Ramos (cell line): ENCODE data around the gene GNG13.
"Not testable (repeated sequence)": the region's sequence is repeated elsewhere in the genome, so short reads cannot be mapped to it uniquely, and the experiment has no call there.

Experiments used
- in situ Hi-C: fragments of 300-500 bp; cut with MboI; formaldehyde crosslinking; loops from one replicate; pipeline ENCODE4 v1.14.3; 2022; ENCODE audit warnings: low sequenced_read_pairs; ENCODE audit not compliant: unreplicated experiment

The GNG13 gene, protein sequence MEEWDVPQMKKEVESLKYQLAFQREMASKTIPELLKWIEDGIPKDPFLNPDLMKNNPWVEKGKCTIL

DNA sequence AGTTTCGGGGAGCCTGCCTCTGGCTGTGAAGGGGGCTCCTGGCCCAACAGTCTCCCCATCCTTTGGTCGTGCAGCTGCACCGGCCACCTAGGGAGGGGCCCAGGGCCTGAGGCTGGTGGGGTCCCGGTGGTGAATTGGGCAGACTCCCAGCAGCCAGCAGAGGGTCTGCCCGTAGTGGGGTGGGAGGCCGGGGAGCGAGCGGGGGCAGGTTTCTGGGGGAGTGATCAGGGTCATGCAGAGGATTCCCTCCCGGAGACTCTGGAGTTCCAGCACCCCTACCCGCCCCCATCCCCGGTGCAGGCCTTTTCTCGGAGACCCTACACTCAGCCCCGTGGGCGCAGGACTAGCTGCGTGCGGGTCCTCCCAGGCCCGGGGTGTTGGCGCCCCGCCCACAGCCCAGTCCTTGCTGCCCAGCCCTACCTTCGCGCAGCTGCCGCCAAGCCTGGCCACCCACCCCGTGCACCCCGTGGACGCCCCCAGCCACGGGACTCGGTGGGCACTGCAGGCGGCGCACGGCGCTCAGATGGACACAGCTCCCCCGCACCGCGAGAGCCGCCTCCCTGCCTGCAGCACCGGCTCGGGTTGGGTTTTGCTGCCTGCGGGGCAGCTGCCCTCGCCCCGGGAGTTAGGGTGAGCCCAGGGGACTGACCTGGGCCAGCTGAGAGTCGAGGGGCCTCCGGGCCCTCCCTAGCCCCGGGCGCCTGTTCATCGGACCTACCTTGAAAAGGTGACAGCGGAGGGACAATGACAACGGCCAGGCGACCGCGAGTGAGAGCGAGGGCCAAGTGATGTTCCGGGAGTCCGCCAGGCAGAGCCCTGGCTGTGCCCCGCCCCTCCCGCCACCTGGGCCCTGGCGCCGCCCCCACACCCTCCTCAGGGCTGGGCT, at the start of gene GNG13:
GNG13 (minus strand) TSS at position 787 of the 886 bp plus-strand sequence. CDS start 1,657 bp downstream, outside the sequence.
- in situ Hi-C loops: no loop called here

DNA sequence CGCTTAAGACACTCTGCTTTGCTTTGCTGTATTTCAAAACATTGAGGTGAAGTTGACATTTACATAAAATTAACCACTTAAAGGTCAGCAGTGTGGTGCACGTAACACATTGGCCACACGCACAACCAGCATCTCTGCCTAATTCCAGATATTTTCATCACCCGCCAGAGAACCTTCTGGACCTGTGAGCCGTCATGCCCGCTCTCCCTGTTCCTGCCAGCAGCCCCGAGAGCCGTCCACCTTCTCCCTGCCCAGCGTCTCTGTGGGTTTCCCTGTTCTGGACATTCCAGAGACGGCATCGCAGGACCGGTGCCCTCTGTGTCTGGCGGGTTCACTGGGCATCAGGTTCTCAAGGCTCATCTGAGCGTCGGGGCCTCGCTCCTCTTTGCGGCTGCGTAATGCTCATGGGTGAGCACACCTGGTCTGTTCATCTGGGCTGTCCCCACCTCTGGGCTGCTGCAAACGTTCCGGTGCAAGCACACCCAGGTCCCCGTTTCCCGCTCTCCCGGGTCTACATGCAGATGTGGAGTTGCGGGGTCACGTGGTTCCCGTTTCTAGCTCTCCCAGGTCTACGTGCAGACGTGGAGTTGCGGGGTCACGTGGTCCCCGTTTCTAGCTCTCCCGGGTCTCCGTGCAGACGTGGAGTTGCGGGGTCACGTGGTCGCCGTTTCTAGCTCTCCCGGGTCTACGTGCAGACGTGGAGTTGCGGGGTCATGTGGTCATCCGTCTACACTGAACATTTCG, 48.1 kb upstream of the GNG13 start:
- in situ Hi-C loops: no loop called here

DNA sequence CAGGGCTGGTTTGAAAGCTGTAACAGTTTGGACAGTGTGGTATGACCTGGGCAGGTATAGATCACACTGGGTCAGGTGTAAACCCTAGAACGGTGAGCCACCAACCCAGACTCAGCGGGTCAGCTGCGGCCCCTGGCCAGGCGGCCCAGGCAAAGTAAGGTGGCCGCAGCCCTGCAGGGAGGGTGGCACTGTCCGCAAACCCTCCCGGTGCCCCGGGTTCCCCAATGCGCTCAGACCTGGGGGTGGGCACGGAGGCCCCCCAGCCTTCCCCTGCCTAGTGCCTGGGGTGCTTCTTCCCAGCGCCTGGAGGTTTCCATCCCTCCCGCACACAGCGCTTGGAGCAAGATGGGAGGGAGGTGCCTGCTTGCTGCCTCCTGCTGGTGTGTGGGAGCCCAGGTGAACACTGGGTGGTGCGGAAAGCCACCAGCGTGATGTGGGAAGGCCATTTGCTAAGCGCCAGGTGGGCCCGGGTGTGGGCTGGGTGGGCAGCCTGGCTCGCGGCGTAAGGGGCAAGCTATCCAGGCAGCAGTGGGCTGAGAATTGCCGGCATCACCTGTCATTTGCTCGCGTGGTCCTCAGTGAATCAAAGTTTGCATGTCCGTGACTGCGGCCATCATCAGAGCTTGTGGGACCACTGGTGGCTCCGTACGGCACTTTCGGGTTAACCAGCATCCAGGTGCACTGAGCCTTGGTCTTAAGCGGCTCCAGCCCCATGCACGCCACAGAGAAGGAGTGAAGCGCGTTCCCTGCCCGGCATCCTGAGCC, 47.3 kb upstream of the GNG13 start:
- in situ Hi-C loops: no loop called here

DNA sequence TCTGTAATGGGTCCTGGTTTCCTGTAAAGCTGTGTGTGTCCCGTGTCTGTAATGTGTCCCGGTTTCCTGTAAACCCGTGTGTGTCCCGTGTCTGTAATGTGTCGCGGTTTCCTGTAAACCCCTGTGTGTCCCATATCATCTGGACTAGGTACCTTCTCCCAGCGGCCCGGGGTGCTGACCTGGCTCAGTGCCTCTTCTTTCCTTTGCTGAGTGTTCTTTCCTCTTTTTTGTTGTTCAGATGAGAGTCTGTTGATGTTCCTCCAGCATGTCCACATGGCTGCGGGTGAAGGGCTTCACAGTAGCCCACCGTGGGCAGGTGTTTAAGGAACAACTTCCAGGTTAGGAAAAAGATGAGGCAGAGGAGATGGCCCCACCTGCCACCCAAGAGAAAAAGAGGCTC, 46.6 kb upstream of the GNG13 start:
- in situ Hi-C loops: no loop called here

DNA sequence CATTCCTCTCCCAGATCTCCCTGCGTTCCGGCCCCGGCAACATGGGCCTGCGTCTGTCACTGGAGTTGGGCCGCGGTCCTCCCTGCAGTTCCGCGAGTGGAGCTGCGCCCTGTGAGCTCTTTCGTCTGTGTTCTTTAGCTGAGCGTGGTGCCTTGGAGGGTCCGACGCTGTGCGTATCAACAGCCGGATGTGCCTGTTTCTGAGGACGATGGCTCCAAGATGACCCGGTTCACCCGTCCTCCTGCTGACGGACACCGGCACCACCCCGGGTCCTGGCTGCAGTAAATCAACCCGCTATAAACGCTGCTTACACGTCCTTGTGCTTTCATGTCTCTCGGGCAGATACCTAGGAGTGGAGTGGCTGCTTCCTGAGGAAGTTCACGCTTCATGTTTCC, 44.8 kb upstream of the GNG13 start:
- in situ Hi-C loops: no loop called here

DNA sequence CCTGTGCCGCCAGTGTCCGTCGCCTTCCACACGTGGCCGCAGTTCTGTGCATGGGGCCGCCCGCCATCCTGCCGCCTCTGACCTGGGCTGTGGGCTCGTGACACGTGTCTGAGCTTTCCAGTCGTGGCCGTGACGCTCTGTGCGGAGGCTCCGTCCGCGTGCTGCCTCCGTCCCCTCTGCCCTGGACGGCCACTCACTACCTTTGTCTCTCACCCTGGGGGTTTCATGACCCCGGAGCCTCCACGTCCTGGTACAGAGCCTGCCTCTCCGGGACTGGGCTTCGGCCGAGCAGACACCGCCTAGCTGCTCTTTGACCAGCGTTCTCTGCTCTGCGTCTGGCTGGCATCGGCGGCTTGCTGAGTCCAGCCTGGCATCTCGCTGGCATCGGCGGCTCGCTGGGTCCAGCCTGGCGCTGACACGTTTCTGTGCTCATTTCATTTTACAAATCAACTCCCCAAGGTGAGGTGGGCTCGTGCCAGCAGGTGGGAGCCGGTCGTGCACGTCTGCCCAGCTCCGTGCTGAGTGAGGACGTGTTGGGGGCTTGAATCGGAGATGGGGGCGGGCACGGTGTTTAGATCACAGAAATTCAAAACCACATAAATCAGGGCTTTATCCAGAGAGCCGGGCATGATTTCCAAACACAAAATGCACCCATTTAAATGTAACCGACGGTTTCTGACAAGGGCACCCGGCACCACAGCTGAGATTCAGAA, 44.3 kb upstream of the GNG13 start:
- in situ Hi-C loops: no loop called here

DNA sequence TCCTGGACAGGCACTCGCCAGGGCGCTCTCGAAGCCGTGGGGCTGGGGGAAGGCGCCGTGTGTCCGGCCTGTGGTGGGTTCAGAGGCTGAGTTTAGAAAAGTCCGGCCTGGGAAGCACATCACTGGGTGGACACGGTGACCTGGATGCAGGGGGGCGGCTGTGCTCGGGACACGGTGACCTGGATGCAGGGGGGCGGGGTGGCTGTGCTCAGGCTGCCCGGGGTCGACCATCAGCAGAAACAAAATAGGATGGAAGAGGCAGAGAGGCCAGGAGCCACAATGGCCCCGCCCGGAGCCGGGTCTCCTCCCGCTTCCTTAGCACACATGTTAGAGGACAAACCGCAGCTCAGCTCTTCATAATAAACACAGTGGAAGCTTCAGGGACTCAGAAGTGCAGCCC, 43.2 kb upstream of the GNG13 start:
- in situ Hi-C loops: no loop called here

DNA sequence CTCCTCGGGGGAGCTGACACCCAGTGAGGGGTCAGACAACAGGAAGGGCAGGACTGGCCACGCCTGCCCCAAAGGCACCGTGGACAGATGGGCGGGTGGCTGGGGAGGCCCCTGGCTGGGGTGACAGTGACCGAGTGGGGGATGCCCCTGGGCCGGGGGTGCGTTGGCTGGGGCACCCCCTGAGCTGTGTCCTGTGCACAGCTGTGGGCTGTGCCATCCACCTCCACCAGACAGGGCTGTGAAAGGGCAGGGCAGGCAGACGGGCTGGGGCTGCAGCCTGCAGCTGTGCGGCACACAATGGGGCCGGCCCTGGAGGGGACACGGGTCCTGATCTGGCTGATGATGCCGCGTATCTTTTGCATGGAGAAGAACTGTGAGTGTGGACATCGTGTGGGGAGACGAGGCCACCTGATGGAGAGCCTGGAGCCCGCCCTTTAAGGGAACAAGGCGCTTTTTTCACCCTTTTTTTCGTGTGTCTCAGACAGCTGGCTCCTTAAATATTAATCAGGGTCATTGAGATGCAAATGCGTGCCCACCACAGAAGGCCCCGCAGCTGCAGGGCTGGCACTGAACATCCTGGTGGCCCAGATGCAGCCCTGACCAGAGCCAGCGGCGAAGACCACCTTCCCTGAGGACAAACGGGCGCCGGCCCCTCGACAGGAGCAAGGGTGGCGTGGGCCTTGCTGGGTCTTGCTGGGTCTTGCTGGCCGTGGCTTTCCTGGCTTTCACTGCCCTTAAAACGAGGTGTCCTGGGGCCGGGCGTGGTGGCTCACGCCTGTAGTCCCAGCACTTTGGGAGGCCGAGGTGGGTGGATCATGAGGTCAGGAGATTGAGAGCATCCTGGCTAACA, 42.4 kb upstream of the GNG13 start:
- in situ Hi-C loops: no loop called here

DNA sequence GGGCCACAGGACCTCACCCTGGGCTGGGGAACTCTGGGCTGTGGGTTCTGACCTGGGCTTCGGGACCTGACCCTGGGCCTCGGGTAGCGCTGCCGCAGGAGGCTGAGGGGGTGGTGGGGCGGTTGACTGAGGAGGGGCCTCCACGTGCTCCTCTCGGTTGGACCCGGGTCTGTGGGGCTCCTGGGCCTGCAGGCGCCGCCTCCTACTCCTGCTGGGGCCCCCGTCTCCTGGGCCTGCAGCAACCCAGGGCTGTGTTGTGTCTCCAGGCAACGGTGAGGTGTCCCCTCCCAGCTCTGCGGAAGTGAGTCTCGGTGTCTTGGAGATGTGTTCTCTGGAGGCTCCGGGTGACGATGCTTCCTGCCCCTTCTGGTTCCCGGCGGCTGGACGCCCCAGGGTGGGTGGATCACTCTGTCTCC, 41.5 kb upstream of the GNG13 start:
- in situ Hi-C loops: no loop called here

DNA sequence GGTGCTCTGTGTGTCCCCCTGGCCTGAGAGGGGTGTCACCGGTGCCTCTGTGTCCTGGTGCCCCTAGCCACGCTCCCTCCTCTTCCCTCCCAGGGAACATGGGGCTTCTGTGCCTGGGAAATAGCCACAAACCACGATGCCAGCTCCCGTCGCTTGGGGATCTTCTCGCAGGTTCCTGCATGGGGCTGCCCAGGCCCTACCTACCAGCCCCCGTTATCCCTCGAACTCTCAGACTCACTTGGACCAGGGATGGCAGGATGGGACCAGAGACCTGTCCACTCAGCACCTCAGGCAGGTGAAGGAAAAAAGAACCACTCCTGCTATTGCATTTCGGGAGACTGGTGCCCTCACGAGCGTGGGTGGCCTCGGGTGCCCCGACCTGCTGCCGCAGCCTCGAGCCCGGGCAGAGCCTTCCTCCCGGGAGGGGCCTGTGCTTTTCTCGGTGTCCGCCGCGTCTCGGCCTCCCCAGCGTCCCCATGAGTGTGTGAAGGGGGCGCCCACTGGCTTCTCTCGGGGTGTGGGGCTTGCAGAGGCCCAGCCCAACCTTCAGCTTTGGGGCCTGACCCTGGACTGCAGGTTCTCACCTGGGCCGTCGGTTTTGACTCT, 41.0 kb upstream of the GNG13 start:
- in situ Hi-C loops: no loop called here

DNA sequence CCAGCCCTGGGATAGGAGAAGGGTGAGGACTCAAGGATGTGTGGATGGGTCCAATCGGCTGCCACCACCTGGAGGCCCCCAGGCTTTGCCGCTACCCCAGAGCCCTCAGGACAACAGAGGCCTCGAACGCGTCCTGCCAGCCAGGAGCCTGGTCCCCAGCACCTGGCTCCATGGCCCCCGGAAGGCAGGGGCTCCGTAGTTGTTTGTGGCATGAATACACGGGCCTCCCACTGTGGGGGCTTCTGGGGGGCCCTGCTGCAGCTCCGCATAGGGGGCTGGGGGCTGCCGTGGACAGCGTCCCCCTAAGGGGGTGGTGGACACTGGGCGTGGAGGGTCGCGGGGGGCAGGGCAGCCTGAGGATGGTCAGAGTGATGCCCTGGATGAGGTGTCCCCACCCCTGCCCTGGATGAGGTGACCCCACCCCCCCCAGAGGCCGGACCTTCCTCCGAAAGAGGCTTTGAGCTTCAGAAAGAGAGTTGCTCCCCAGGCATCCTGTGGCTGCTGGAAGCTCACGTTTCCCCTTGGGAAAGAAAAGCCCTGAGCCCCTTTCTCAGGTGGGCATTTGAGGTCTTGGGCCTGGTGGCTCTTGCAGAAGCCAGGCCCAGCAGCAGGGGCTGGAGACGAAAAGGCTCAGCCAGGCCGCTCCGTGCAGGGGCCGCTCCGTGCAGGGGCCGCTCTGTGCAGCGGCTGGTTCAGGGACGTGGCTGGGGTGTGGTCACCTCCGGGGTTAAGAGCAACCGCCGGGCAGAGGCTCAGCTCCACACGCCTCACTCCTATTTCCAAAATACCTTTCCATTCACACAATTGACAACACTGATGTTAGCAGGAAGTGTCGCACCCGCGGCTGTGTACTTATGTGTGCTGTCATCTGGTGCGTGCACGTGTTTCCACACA, 40.3 kb upstream of the GNG13 start:
- in situ Hi-C loops: no loop called here

DNA sequence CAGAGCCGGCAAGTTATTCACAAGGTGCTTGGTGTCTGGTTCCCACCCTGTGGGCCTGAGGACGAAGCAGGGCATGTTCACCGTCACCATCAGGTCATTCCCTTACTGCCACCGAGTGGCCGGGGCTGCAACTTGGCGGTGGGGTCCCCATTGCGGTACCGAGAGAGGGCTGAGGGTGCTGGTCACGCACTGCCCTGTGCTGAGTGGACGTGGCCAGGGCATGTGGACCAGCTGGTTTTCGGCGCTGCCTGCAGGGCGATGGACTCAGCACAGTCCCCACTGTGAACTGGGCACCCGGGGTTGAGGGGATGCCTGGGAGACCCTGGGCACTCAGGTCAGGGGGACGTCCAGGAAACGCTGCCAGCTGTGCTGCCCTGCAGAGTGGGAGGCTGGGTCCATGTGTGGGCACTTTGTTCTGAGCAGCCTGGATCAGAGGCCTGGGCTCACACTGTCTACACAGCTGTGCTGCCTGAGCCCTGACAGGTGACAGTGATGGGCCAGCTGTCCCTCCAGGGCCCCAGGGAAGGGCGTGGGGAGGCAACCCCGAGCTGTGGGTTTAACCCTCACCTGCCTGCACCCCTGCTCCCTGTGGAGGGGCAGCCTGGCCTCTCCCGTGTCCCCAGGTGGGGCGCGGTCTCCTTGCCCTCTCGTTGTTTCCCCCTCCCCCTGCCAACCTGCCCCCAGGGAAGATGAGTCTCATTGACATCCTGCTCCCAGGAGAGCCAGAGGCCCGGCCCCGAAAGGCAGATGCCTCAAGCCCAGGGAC, 39.3 kb upstream of the GNG13 start:
- in situ Hi-C loops: no loop called here

DNA sequence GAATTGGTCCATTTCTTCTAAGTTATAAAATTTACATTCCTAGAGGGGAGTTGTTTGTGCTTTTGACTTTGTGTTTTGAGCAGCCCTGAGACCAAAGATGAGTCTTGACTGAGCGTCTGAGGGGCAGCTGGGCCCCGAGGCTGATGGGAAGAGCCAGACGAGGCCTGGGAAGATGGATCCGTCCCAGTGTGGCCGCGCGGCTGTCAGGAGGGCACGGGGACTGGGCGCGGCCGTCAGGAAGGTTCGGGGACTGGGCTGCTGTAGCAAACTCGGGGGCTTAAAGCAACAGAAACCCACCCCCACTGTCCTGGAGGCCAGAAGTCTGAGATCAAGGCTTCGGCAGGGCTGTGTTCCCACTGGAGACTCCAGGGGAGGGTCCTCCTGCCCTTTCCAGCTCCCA, 38.2 kb upstream of the GNG13 start:
- in situ Hi-C loops: no loop called here

DNA sequence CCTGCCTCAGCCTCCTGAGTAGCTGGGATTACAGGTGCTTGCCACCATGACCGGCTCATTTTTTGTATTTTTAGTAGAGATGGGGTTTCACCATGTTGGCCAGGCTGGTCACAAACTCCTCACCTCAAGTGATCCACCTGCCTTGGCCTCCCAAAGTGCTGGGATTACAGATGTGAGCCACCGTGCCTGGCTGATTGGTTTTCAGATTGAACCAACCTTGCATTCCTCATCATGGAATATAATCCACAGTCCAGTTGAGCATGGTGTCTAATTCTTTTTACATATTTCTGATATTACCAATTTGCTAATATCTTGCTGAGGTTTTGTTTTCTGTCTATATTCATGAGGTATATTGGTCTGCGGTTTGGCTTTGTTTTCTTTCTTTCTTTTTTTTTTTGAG, 36.3 kb upstream of the GNG13 start:
- in situ Hi-C loops: not testable (repeated sequence)

DNA sequence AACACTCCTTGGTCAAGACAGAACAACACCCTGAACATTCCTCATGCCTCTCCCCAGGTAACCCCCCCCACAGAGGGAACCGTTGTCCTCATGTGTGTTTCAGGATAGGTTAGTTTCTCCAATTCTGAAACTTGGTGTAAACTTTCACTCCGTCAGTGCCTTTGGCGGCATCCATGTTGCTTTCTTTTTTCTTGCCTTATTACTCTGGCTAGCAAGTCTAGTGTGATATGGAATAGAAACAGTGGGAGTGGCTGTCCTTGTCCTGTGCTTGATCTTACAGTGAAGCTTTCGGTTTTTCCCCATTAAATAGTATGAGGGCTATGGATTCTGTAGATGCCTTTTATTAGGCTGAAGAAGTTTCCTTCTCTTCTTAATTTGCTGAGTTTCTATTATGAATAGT, 35.7 kb upstream of the GNG13 start:
- in situ Hi-C loops: no loop called here

DNA sequence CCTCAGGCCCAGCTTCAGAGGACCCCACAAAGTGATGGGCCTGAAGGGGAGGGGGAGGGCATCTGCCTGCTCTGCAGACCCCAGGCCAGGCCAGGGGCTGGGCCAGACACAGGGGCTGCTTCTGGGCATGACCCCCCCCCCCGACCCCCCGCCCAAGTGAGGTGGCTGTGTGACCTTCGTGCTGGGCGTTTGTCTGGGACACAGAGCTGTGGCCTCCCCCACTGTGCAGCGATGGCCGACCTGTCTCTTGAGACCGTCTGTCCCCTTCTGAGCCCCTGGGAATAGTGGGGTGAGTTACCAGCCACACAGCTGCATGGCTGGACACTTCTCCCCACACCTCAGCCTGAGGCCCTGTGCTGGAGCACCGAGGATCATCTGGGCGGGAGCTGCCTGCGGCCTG, 34.8 kb upstream of the GNG13 start:
- in situ Hi-C loops: no loop called here

DNA sequence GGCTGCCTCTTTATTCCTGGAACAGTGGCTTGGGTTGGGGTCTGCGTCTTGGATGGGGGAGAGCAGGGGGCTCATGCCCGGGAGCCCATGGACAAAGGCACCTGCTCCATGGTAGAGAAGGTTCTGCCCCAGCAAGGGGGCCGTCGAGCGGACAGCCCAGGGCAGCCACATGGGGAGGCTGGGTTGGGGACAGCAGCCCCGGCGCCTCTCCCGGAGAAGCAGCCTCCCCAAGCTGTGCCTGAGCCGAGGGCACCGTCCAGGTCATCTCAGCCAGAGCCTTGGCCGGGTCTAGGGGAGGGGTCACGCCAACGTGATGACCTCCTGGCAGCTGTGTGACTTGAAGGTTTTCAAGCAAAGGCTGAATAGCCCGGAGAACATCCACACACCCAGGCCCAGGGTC, 32.9 kb upstream of the GNG13 start:
- in situ Hi-C loops: no loop called here
